ENCODE measurements around the gene ZNF710. TPM values are rescaled to one million over a fixed set of nuclear protein-coding genes. Genes with fewer than 3 reads are reported as not detected.

The ZNF710 gene
- total RNA-seq, 3 donors from 2014 or later: 30.9 to 42.7 (median 40.2) TPM

DNA sequence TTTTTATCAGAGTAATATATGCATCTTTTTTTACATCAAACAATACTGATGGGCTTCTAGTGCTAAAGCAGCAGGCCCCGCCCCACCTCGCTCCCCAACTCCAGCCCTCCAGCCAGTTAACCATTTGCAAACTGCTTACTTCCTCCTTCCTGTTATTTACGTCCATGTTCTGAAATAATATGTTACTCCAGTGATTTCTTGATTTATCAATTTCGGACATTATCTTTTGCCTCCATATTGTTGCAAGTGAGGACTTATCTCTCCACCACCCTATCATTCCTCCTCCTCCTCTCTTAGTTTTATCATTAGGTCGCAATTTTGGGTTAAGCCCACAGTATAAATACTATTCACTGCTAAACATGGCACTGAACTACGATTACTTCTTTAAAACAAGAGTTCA lies 39.5 kb downstream of the ZNF710 start:
- Histone ChIP-seq H3K36me3 (ENCODE audit: low read depth) (no peaks in the 10 kb centered on the region), H3K4me1 (ENCODE audit: low read depth) (peaks cover 21% of the 10 kb centered on the region), H3K4me3 (no peak overlapping the region), H3K9me3 (no peaks in the 10 kb centered on the region)
- TF ChIP-seq, protein P1, sequence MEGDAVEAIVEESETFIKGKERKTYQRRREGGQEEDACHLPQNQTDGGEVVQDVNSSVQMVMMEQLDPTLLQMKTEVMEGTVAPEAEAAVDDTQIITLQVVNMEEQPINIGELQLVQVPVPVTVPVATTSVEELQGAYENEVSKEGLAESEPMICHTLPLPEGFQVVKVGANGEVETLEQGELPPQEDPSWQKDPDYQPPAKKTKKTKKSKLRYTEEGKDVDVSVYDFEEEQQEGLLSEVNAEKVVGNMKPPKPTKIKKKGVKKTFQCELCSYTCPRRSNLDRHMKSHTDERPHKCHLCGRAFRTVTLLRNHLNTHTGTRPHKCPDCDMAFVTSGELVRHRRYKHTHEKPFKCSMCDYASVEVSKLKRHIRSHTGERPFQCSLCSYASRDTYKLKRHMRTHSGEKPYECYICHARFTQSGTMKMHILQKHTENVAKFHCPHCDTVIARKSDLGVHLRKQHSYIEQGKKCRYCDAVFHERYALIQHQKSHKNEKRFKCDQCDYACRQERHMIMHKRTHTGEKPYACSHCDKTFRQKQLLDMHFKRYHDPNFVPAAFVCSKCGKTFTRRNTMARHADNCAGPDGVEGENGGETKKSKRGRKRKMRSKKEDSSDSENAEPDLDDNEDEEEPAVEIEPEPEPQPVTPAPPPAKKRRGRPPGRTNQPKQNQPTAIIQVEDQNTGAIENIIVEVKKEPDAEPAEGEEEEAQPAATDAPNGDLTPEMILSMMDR (IDR thresholded peaks at IDR 0.05): no peak
- peak; percentile 68 for ATAC-seq
- DNase-seq: peak; percentile 61 to 69 (median 69)
- intact Hi-C loops (cut with DNase I, micrococcal nuclease): no loop called here

DNA sequence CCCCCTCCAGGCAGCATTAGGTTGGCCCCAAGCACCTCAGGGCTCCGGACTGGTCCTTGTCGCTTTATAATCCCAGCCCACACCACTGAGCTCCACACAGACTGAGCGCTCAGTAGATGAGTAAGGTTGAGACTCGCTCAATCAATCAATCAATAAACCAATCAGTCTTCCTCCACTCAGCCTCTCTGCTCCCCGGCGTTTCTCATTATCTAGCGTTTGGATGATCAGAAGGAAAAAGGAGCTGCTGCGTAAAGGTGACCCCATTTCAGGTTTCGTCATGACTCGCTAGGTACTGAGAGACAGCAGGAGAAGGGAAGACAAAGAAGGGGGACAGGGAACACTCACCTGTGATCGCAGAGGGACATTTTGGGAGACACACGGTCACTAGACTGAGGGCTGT lies 41.2 kb downstream of the ZNF710 start:
- H3K4me1 ChIP-seq (ENCODE audit: low read depth): peaks cover 22% of the 10 kb centered on the region
- H3K9me3 ChIP-seq: no peaks in the 10 kb centered on the region
- intact Hi-C loops (cut with DNase I, micrococcal nuclease): no loop called here
- H3K4me3 ChIP-seq: no peak overlapping the region
- DNase-seq (no peak), ATAC-seq (no peak)
- H3K36me3 ChIP-seq (ENCODE audit: low read depth): no peaks in the 10 kb centered on the region
- TF ChIP-seq, protein P1 (IDR thresholded peaks at IDR 0.05): no peak

DNA sequence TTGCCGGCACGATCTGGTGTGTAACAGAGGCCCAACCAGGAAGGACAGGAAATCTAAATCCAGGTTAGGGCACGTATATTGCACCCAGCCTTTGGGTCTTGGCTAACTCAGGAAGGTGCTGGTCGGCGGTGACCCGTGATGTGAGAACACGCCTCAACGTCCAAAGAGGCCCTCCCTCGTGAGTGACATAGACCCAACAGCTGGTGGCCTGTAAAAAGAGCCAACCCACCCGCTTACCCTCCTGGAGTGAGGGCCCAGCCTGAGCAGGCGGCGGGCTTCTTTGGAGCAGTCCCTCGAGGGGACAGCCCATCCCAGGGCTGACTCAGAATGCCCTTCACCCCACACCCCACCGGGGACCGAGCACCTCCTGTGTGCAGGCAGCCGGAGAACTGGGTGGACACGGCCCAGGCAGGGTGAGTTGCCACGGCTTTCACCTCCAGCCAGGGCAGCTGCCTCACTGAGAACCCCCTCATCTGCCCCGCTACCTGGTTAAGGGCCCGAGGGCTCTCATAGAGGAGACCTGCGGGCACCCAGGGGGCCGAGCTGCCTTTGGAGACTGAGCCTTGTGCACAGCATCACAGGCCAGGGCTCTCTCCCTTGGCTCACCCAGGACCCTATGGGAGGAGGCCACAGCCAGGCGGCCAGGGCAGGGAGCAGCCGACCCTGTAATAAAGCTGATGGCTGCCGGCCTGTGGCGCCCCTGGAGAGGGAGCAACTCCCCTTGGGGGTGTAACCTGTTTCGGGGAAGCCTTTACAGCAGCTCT lies 41.8 kb downstream of the ZNF710 start:
- Histone ChIP-seq H3K4me3 (no peak overlapping the region), H3K4me1 (ENCODE audit: low read depth) (peaks cover 26% of the 10 kb centered on the region), H3K9me3 (no peaks in the 10 kb centered on the region), H3K36me3 (ENCODE audit: low read depth) (no peaks in the 10 kb centered on the region)
- ATAC-seq: no peak
- TF ChIP-seq, protein P1 (IDR thresholded peaks at IDR 0.05): no peak
- peak in 2 of 3 donors; percentile 33 to 48 for DNase-seq
- intact Hi-C loops (cut with DNase I, micrococcal nuclease): no loop called here

DNA sequence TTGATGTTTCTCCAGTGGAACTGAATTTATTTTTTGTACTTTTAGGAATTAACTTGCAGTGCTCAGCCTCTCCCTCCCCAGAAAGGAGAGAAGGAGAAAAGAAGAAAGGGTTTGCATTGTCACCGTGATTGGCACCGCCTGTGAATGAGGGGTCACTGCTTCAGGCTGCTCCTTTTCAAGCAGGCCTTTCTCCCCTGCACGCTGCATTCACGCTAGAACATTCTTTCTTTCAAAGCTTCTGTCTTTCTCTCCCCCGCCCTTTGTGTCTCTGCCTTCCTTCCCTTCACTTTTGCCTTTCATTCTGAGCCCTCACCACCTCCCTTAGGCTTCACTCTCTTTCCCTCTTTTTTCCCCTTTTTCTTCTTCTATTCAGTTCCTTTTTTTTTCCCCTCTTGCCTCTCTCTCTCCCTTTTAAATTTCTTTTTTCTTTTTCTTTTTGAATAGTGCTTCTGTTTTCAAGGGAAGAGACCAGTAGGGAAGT lies 42.4 kb downstream of the ZNF710 start:
- no peak for ATAC-seq

DNA sequence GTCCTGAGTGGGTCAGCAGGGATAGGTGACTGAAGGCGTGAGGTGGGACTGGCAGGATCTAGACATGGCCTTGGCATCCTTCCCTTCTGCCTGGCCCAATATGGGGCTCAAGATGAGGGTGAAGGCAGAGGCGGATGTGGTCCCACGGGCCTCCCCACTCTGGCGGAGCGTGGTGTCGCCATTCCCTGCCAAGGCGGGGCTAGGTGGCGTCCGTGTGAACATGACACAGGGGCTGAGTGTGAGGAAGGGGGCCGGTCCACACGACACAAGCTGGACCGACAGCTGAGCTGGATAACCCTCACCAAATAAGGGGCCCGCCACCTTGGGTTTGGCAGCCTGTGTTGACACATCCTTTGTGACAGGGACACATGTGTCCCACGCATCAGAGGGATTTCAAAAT lies 43.1 kb downstream of the ZNF710 start:
- H3K9me3 ChIP-seq: no peaks in the 10 kb centered on the region
- no peaks in the 10 kb centered on the region for H3K36me3 ChIP-seq (ENCODE audit: low read depth)
- DNase-seq (no peak), ATAC-seq (no peak)
- H3K4me1 ChIP-seq (ENCODE audit: low read depth): peaks cover 26% of the 10 kb centered on the region
- intact Hi-C loops (cut with DNase I, micrococcal nuclease): no loop called here
- H3K4me3 ChIP-seq: no peak overlapping the region
- TF ChIP-seq, protein P1 (IDR thresholded peaks at IDR 0.05): no peak

More for the DNA sequence above, 42.4 kb downstream of the ZNF710 start:
- Histone ChIP-seq H3K4me1 (ENCODE audit: low read depth) (peaks cover 26% of the 10 kb centered on the region), H3K9me3 (no peaks in the 10 kb centered on the region), H3K4me3 (no peak overlapping the region), H3K36me3 (ENCODE audit: low read depth) (no peaks in the 10 kb centered on the region)
- TF ChIP-seq, protein P1 (IDR thresholded peaks at IDR 0.05): no peak
- intact Hi-C loops (cut with DNase I, micrococcal nuclease): no loop called here
- DNase-seq: no peak
